Activated CD4-positive, CD25-positive, alpha-beta regulatory T cell treated with anti-CD3 and anti-CD28 coated beads, Interleukin-2, amount 50 U/mL, for 16 hours (primary cell): ENCODE data around the gene LHX5.

Experiments
- DNase-seq: peaks from one replicate; pipeline ENCODE4 v3.0.0-alpha.2; 2020; ENCODE audit warnings: low read depth, low spot score

The LHX5 gene

GRCh38 chr12:113477842-113478215 lies 6.2 kb upstream of the LHX5 start:
- no peak for DNase-seq

GRCh38 chr12:113477171-113477841 lies 5.6 kb upstream of the LHX5 start:
- no peak for DNase-seq

- no peak for DNase-seq
Measured at GRCh38 chr12:113476176-113476986, 4.7 kb upstream of the LHX5 start.

GRCh38 chr12:113475451-113476175 lies 3.9 kb upstream of the LHX5 start:
- no peak for DNase-seq

- DNase-seq, result no peak
Measured at GRCh38 chr12:113474635-113475436, 3.2 kb upstream of the LHX5 start.

- DNase-seq, result no peak
Measured at GRCh38 chr12:113473942-113474341, 2.3 kb upstream of the LHX5 start.

GRCh38 chr12:113473400-113473799 lies 1.7 kb upstream of the LHX5 start:
- DNase-seq, result no peak

- DNase-seq, result no peak
Measured at GRCh38 chr12:113472191-113473121, 785 bp upstream of the LHX5 start.

GRCh38 chr12:113470871-113471618 lies 626 bp downstream of the LHX5 start:
- DNase-seq, result no peak

GRCh38 chr12:113469949-113470743 lies 1.5 kb downstream of the LHX5 start:
- DNase-seq, result no peak

GRCh38 chr12:113469224-113469948 lies 2.3 kb downstream of the LHX5 start:
- no peak for DNase-seq

GRCh38 chr12:113468365-113469223 lies 3.1 kb downstream of the LHX5 start:
- no peak for DNase-seq

GRCh38 chr12:113467502-113468364 lies 3.9 kb downstream of the LHX5 start:
- no peak for DNase-seq

- no peak for DNase-seq
Measured at GRCh38 chr12:113467142-113467501, 4.5 kb downstream of the LHX5 start.

GRCh38 chr12:113466454-113467141 lies 5.1 kb downstream of the LHX5 start:
- DNase-seq, result no peak
